Measurements from ENCODE around the gene ZFP92. TPM values are rescaled to one million over a fixed set of nuclear protein-coding genes. Genes with fewer than 3 reads are reported as not detected.

ZFP92 gene
- total and polyA plus RNA-seq, 2 donors: 0.19 to 0.27 TPM

- DNase-seq (ENCODE audit: low read depth in 6 of 9, low spot score in 9 of 9): no peak
- WGBS: 99% methylated on average over 26 of the region's 26 CpGs
- H3K36me3 ChIP-seq (ENCODE audit: control insufficient read depth in 2 of 2, insufficient read depth in 2 of 2, low read length in 1 of 2): peaks cover 3 to 19% of the 10 kb centered on the region in 2 donors
Measured at GRCh38 chrX:153450114-153450948, 39.1 kb downstream of the ZFP92 start.

GRCh38 chrX:153450949-153451277 is 39.6 kb downstream of the ZFP92 start:
- Histone ChIP-seq H3K9me3 (ENCODE audit: control insufficient read depth in 2 of 2, insufficient read depth in 1 of 2, low read length in 1 of 2) (no peaks in the 10 kb centered on the region), H3K4me1 (ENCODE audit: control insufficient read depth in 2 of 2, insufficient read depth in 2 of 2, low read length in 2 of 2) (no peaks in the 10 kb centered on the region), H3K4me3 (ENCODE audit: low read length in 2 of 2) (no peak overlapping the region), H3K27me3 (ENCODE audit: control insufficient read depth in 2 of 2, insufficient read depth in 1 of 2, low read length in 1 of 2) (no peaks in the 10 kb centered on the region), H3K27ac (ENCODE audit: low read depth in 1 of 2, low read length in 1 of 2) (no peak overlapping the region), H3K36me3 (ENCODE audit: control insufficient read depth in 2 of 2, insufficient read depth in 2 of 2, low read length in 1 of 2) (peaks cover 3 to 25% of the 10 kb centered on the region in 2 donors)
- no peak for DNase-seq (ENCODE audit: low read depth in 6 of 9, low spot score in 9 of 9)
- 97% methylated on average over 8 of the region's 8 CpGs for WGBS

More at GRCh38 chrX:153450114-153450948, 39.1 kb downstream of the ZFP92 start:
- Histone ChIP-seq H3K27ac (ENCODE audit: low read depth in 1 of 2, low read length in 1 of 2) (no peak overlapping the region), H3K27me3 (ENCODE audit: control insufficient read depth in 2 of 2, insufficient read depth in 1 of 2, low read length in 1 of 2) (no peaks in the 10 kb centered on the region), H3K4me3 (ENCODE audit: low read length in 2 of 2) (no peak overlapping the region), H3K9me3 (ENCODE audit: control insufficient read depth in 2 of 2, insufficient read depth in 1 of 2, low read length in 1 of 2) (peaks cover 0 to under 1% of the 10 kb centered on the region in 2 donors), H3K4me1 (ENCODE audit: control insufficient read depth in 2 of 2, insufficient read depth in 2 of 2, low read length in 2 of 2) (no peaks in the 10 kb centered on the region)

DNA sequence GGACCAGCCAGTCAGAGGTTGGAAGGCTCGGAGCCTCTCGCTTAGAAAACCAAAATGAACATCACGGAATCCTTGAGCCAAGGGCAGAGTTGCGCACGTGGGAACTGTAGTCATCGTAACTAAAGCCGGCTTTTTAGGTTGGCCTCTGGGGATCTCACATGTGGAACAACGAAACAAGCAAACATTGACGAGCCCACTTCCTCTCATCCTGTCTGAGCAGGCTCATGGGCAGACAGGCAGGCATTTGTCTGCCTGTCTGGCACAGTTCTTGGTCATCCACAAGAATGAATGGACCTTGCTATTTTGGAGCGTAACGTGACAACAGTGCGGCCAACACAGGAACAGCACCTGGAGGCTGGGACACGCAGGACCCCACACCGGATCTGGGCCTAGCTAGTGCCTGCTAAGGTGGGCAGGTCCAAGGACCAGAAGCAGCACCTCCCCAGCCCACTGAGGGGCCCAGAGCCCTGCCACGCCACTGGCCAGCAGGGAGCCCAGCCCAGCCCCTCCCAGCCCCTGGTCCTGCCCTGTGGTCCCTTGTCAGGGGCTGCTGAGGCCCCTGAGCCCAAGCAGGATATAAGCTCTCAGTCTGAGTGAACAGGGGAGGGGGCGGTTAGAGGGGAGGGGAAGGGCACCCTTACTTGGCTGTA is 43.8 kb downstream of the ZFP92 start:
- H3K4me1 ChIP-seq (ENCODE audit: control insufficient read depth in 2 of 2, insufficient read depth in 2 of 2, low read length in 2 of 2): no peaks in the 10 kb centered on the region
- H3K9me3 ChIP-seq (ENCODE audit: control insufficient read depth in 2 of 2, insufficient read depth in 1 of 2, low read length in 1 of 2): no peaks in the 10 kb centered on the region
- no peak overlapping the region for H3K27ac ChIP-seq (ENCODE audit: low read depth in 1 of 2, low read length in 1 of 2)
- 98% methylated on average over 16 of the region's 16 CpGs for WGBS
- no peaks in the 10 kb centered on the region for H3K27me3 ChIP-seq (ENCODE audit: control insufficient read depth in 2 of 2, insufficient read depth in 1 of 2, low read length in 1 of 2)
- no peak for DNase-seq (ENCODE audit: low read depth in 6 of 9, low spot score in 9 of 9)
- no peak overlapping the region for H3K4me3 ChIP-seq (ENCODE audit: low read length in 2 of 2)
- H3K36me3 ChIP-seq (ENCODE audit: control insufficient read depth in 2 of 2, insufficient read depth in 2 of 2, low read length in 1 of 2): peaks cover 6 to 26% of the 10 kb centered on the region in 2 donors

DNA sequence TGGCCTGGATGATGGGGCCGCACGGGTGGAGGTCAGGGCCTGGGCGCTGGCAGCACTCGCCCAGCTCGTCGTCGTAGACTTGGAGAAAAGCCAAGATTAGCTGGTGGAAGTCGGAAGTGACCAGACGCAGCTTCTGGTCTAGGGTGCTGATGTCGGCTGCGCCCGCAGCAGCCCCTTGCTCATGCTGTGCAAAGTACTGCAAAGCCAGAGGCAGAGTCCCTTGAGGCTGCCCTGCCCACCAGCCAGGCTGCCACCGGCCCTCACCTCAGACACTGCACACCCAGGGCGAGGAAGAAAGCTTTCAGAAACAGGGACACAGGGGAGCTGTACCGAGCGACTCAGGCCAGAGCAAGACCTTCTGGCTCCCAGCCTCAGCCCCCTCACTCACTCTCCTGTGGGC is 44.3 kb downstream of the ZFP92 start:
- Histone ChIP-seq H3K27me3 (ENCODE audit: control insufficient read depth in 2 of 2, insufficient read depth in 1 of 2, low read length in 1 of 2) (no peaks in the 10 kb centered on the region), H3K36me3 (ENCODE audit: control insufficient read depth in 2 of 2, insufficient read depth in 2 of 2, low read length in 1 of 2) (peaks cover 6 to 26% of the 10 kb centered on the region in 2 donors), H3K9me3 (ENCODE audit: control insufficient read depth in 2 of 2, insufficient read depth in 1 of 2, low read length in 1 of 2) (no peaks in the 10 kb centered on the region), H3K27ac (ENCODE audit: low read depth in 1 of 2, low read length in 1 of 2) (no peak overlapping the region), H3K4me3 (ENCODE audit: low read length in 2 of 2) (no peak overlapping the region), H3K4me1 (ENCODE audit: control insufficient read depth in 2 of 2, insufficient read depth in 2 of 2, low read length in 2 of 2) (no peaks in the 10 kb centered on the region)
- WGBS: over 99% methylated on average over 16 of the region's 16 CpGs
- DNase-seq (ENCODE audit: low read depth in 6 of 9, low spot score in 9 of 9): no peak

DNA sequence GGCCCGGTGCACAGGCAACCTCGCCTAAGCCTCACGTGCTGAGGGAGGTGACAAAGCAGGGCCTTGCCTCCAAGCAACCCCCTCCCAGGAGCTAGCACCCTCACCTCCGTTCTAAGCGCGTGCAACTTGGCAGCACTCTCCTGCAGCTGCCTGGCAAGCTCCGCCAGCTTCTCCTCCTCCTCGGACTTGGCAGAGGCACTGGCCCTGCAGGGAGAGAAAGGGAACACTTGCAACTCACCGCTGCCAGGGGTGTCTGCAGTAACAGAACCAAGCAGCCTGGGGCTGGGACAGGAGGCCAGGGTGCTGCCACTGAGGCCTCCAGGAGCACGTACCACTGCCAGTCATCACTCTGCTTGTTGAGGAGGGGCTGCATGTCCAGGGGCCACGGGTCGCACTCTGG is 44.9 kb downstream of the ZFP92 start:
- no peaks in the 10 kb centered on the region for H3K27me3 ChIP-seq (ENCODE audit: control insufficient read depth in 2 of 2, insufficient read depth in 1 of 2, low read length in 1 of 2)
- 98% methylated on average over 12 of the region's 12 CpGs for WGBS

GRCh38 chrX:153456704-153457103 is 45.4 kb downstream of the ZFP92 start:
- Histone ChIP-seq H3K9me3 (ENCODE audit: control insufficient read depth in 2 of 2, insufficient read depth in 1 of 2, low read length in 1 of 2) (no peaks in the 10 kb centered on the region), H3K27me3 (ENCODE audit: control insufficient read depth in 2 of 2, insufficient read depth in 1 of 2, low read length in 1 of 2) (no peaks in the 10 kb centered on the region), H3K4me3 (ENCODE audit: low read length in 2 of 2) (no peak overlapping the region), H3K27ac (ENCODE audit: low read depth in 1 of 2, low read length in 1 of 2) (no peak overlapping the region), H3K36me3 (ENCODE audit: control insufficient read depth in 2 of 2, insufficient read depth in 2 of 2, low read length in 1 of 2) (peaks cover 6 to 26% of the 10 kb centered on the region in 2 donors), H3K4me1 (ENCODE audit: control insufficient read depth in 2 of 2, insufficient read depth in 2 of 2, low read length in 2 of 2) (no peaks in the 10 kb centered on the region)
- no peak for DNase-seq (ENCODE audit: low read depth in 6 of 9, low spot score in 9 of 9)
- WGBS: 97% methylated on average over 9 of the region's 9 CpGs

More for the DNA sequence above, 44.9 kb downstream of the ZFP92 start:
- H3K27ac ChIP-seq (ENCODE audit: low read depth in 1 of 2, low read length in 1 of 2): no peak overlapping the region
- DNase-seq (ENCODE audit: low read depth in 6 of 9, low spot score in 9 of 9): no peak
- no peak overlapping the region for H3K4me3 ChIP-seq (ENCODE audit: low read length in 2 of 2)
- no peaks in the 10 kb centered on the region for H3K9me3 ChIP-seq (ENCODE audit: control insufficient read depth in 2 of 2, insufficient read depth in 1 of 2, low read length in 1 of 2)
- H3K36me3 ChIP-seq (ENCODE audit: control insufficient read depth in 2 of 2, insufficient read depth in 2 of 2, low read length in 1 of 2): peaks cover 6 to 26% of the 10 kb centered on the region in 2 donors
- no peaks in the 10 kb centered on the region for H3K4me1 ChIP-seq (ENCODE audit: control insufficient read depth in 2 of 2, insufficient read depth in 2 of 2, low read length in 2 of 2)

DNA sequence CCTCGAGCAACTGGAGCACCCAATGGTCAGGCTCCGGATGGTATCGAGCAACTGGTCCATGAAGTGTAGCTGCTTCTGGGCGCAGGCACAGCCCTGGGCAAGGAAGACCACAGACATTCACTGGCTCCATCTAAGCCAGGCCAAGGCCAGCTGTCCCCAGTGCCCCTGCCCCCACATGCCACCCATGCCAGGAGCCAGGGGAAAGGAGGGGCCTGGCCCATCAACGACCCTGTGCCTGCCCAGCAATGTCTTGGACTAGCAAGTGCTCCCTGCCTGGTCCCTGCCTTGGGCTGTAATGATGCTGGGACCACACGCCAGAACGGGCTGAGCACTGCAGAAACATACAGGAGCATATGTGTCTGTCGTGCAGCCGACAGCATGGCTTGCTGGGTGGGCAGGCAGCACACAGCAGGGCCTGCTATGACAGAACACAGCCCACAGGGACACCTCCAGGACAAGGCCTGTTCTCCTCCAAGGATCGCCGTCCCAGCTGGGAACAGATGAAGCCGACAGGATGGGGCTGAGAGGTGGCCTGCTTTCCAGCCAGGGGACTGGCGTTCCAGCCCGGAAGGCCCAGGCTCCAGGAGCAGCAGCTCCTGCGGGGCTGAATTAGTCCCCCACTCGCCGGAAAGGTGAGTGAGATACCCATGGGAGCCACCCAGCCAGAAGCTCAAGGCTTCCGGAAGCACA is 46.0 kb downstream of the ZFP92 start:
- Histone ChIP-seq H3K27ac (ENCODE audit: low read depth in 1 of 2, low read length in 1 of 2) (no peak overlapping the region), H3K4me3 (ENCODE audit: low read length in 2 of 2) (no peak overlapping the region), H3K4me1 (ENCODE audit: control insufficient read depth in 2 of 2, insufficient read depth in 2 of 2, low read length in 2 of 2) (no peaks in the 10 kb centered on the region), H3K9me3 (ENCODE audit: control insufficient read depth in 2 of 2, insufficient read depth in 1 of 2, low read length in 1 of 2) (no peaks in the 10 kb centered on the region), H3K27me3 (ENCODE audit: control insufficient read depth in 2 of 2, insufficient read depth in 1 of 2, low read length in 1 of 2) (no peaks in the 10 kb centered on the region), H3K36me3 (ENCODE audit: control insufficient read depth in 2 of 2, insufficient read depth in 2 of 2, low read length in 1 of 2) (peaks cover 6 to 28% of the 10 kb centered on the region in 2 donors)
- no peak for DNase-seq (ENCODE audit: low read depth in 6 of 9, low spot score in 9 of 9)
- 97% methylated on average over 18 of the region's 18 CpGs for WGBS

GRCh38 chrX:153457827-153458466 is 46.7 kb downstream of the ZFP92 start:
- no peak overlapping the region for H3K27ac ChIP-seq (ENCODE audit: low read depth in 1 of 2, low read length in 1 of 2)
- H3K9me3 ChIP-seq (ENCODE audit: control insufficient read depth in 2 of 2, insufficient read depth in 1 of 2, low read length in 1 of 2): no peaks in the 10 kb centered on the region
- no peaks in the 10 kb centered on the region for H3K4me1 ChIP-seq (ENCODE audit: control insufficient read depth in 2 of 2, insufficient read depth in 2 of 2, low read length in 2 of 2)
- WGBS: 98% methylated on average over 17 of the region's 17 CpGs
- no peak overlapping the region for H3K4me3 ChIP-seq (ENCODE audit: low read length in 2 of 2)
- no peak for DNase-seq (ENCODE audit: low read depth in 6 of 9, low spot score in 9 of 9)
- H3K27me3 ChIP-seq (ENCODE audit: control insufficient read depth in 2 of 2, insufficient read depth in 1 of 2, low read length in 1 of 2): no peaks in the 10 kb centered on the region
- H3K36me3 ChIP-seq (ENCODE audit: control insufficient read depth in 2 of 2, insufficient read depth in 2 of 2, low read length in 1 of 2): peaks cover 6 to 35% of the 10 kb centered on the region in 2 donors
